ENCODE data around the gene ARHGEF7.

The ARHGEF7 gene

GRCh38 chr13:111303559-111303958 is 188.4 kb downstream of the ARHGEF7 start:
- DNase-seq (ENCODE audit: low spot score): no peak
- no peak overlapping the region for H3K4me3 ChIP-seq
- no peak overlapping the region for H3K27ac ChIP-seq
- TF ChIP-seq CTCF (IDR thresholded peaks at IDR 0.05): no peak

GRCh38 chr13:111304041-111304544 is 189.0 kb downstream of the ARHGEF7 start:
- TF ChIP-seq CTCF (IDR thresholded peaks at IDR 0.05): no peak
- no peak overlapping the region for H3K27ac ChIP-seq
- DNase-seq (ENCODE audit: low spot score): no peak
- H3K4me3 ChIP-seq: no peak overlapping the region

GRCh38 chr13:111304603-111305289 is 189.6 kb downstream of the ARHGEF7 start:
- DNase-seq (ENCODE audit: low spot score): no peak
- TF ChIP-seq CTCF (IDR thresholded peaks at IDR 0.05): no peak
- no peak overlapping the region for H3K27ac ChIP-seq
- H3K4me3 ChIP-seq: no peak overlapping the region

GRCh38 chr13:111312944-111313590 is 198.0 kb downstream of the ARHGEF7 start:
- Histone ChIP-seq H3K4me3 (no peak overlapping the region), H3K27ac (no peak overlapping the region)
- no peak for TF ChIP-seq CTCF (IDR thresholded peaks at IDR 0.05)
- no peak for DNase-seq (ENCODE audit: low spot score)

GRCh38 chr13:111313911-111314425 is 198.9 kb downstream of the ARHGEF7 start:
- H3K4me3 ChIP-seq: no peak overlapping the region
- H3K27ac ChIP-seq: no peak overlapping the region
- no peak for TF ChIP-seq CTCF (IDR thresholded peaks at IDR 0.05)
- DNase-seq (ENCODE audit: low spot score): no peak

GRCh38 chr13:111314852-111315251 is 199.7 kb downstream of the ARHGEF7 start:
- DNase-seq (ENCODE audit: low spot score): no peak
- Histone ChIP-seq H3K27ac (no peak overlapping the region), H3K4me3 (no peak overlapping the region)
- TF ChIP-seq CTCF (IDR thresholded peaks at IDR 0.05): no peak
